Measurements from ENCODE around the gene MAPK9. TPM values are rescaled to one million over a fixed set of nuclear protein-coding genes. Genes with fewer than 3 reads are reported as not detected.

Gene MAPK9
- total RNA-seq, 3 donors from 2014 or later, result 34.8 to 39.1 (median 35.8) TPM

GRCh38 chr5:180330810-180331646 lies 39.1 kb upstream of the MAPK9 start:
- H3K4me3 Mint-ChIP-seq, result no peak overlapping the region
- H3K27me3 Mint-ChIP-seq (ENCODE audit: low read depth), result peaks cover 12% of the 10 kb centered on the region
- no peaks in the 10 kb centered on the region for H3K36me3 Mint-ChIP-seq (ENCODE audit: insufficient read depth)
- ATAC-seq (no peak), DNase-seq (no peak)
- no peaks in the 10 kb centered on the region for H3K9me3 Mint-ChIP-seq
- H3K4me1 Mint-ChIP-seq (ENCODE audit: low read depth), result no peaks in the 10 kb centered on the region

GRCh38 chr5:180330270-180330648 lies 38.4 kb upstream of the MAPK9 start:
- H3K4me1 Mint-ChIP-seq (ENCODE audit: low read depth), result no peaks in the 10 kb centered on the region
- ATAC-seq (no peak), DNase-seq (no peak)
- H3K4me3 Mint-ChIP-seq, result no peak overlapping the region
- peaks cover 11% of the 10 kb centered on the region for H3K27me3 Mint-ChIP-seq (ENCODE audit: low read depth)
- no peaks in the 10 kb centered on the region for H3K36me3 Mint-ChIP-seq (ENCODE audit: insufficient read depth)
- H3K9me3 Mint-ChIP-seq, result no peaks in the 10 kb centered on the region

DNA sequence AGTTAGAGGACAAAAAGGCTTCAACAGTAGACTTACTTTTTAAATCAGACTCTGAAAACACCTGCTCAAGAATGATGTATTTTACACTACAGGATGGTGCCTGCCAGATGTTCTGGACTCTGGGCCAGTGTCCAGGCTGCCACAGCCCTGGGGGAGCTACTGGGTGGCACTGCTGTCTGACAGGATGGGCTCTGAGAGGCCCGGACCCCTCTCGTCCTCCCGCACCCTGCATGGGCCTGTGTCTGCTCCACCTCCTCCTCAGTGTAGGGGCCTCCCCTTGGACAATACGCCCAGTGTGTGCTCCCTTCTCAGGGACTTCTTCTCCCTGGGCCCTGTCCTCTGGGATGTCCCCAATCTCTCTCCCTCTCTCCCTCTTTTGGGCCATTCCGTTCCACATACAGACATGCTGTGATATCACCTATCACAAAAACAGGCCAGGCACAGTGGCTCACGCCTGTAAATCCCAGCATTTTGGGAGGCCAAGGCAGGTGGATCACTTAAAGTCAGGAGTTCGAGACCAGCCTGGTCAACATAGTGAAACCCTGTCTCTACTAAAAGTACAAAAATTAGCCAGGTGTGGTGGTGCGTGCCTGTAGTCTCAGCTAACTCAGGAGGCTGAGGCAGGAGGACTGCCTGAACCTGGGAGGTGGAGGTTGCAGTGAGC lies 37.9 kb upstream of the MAPK9 start:
- no peaks in the 10 kb centered on the region for H3K36me3 Mint-ChIP-seq (ENCODE audit: insufficient read depth)
- no peaks in the 10 kb centered on the region for H3K9me3 Mint-ChIP-seq
- no peak for DNase-seq
- peaks cover 11% of the 10 kb centered on the region for H3K27me3 Mint-ChIP-seq (ENCODE audit: low read depth)
- H3K4me1 Mint-ChIP-seq (ENCODE audit: low read depth), result no peaks in the 10 kb centered on the region
- ATAC-seq, result no peak
- no peak overlapping the region for H3K4me3 Mint-ChIP-seq

DNA sequence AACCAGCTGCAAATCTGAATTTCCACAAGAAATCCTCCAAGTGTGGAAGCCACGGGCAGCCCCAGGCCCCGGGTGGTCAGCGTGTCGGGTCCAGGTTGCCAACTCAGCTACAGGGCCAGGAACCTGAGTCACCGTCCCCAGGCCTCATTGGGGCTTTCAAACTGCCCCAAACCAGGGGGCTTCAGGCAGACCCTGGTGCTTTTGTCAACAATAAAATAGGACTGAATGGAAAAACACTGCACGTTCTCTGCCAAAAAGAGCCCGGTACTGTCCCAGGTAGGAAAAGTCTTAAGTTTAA lies 37.2 kb upstream of the MAPK9 start:
- Mint-ChIP-seq H3K36me3 (ENCODE audit: insufficient read depth) (no peaks in the 10 kb centered on the region), H3K27me3 (ENCODE audit: low read depth) (peaks cover 11% of the 10 kb centered on the region), H3K4me3 (no peak overlapping the region), H3K4me1 (ENCODE audit: low read depth) (no peaks in the 10 kb centered on the region), H3K9me3 (no peaks in the 10 kb centered on the region)
- ATAC-seq (no peak), DNase-seq (no peak)

DNA sequence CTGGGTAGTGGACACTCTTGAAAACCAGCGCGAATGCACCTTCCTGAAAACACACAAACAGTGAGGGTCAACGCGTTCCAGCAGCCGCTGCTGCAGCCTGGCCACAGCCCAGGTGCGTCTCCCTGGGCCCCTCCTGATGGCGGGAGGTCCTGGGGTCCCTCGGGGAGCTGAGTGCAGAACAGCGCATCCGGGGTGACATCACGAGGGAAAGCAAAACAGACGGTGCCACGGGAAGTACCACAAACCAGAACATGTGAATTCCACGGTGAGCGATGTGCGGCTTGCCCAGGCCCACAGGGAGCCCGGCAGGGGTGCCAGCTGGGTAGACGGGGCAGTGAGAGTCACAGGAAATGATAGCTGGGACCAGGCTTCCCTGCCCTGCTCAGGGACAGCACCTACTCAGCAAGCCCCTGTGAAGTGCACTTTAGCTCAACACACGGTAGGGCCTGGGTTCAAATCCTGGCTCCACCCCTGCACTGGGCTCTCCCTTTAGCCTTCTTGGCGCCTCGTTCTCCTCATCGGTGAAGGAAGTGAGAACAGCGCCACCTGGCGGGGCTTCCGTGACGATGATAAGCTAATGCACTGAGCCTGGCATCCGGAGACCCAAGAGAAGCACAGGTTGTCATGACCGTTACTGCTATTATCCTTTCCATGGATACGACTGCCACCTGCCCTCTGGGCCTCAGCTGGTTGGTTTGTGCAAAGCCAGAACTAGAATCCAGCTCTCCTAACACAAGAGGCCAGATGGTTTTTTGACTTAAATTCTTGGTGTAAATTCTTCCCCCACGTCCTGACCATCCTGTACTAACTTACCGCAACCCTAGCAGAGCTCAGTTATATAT lies 36.6 kb upstream of the MAPK9 start:
- Mint-ChIP-seq H3K4me1 (ENCODE audit: low read depth) (no peaks in the 10 kb centered on the region), H3K36me3 (ENCODE audit: insufficient read depth) (no peaks in the 10 kb centered on the region), H3K27me3 (ENCODE audit: low read depth) (peaks cover 9% of the 10 kb centered on the region), H3K9me3 (no peaks in the 10 kb centered on the region), H3K4me3 (no peak overlapping the region)
- peak; percentile 86 for DNase-seq
- ATAC-seq, result peak; percentile 97

GRCh38 chr5:180326989-180327565 lies 35.2 kb upstream of the MAPK9 start:
- Mint-ChIP-seq H3K36me3 (ENCODE audit: insufficient read depth) (no peaks in the 10 kb centered on the region), H3K9me3 (no peaks in the 10 kb centered on the region), H3K27me3 (ENCODE audit: low read depth) (peaks cover 5% of the 10 kb centered on the region), H3K4me3 (no peak overlapping the region), H3K4me1 (ENCODE audit: low read depth) (no peaks in the 10 kb centered on the region)
- DNase-seq (no peak), ATAC-seq (no peak)

DNA sequence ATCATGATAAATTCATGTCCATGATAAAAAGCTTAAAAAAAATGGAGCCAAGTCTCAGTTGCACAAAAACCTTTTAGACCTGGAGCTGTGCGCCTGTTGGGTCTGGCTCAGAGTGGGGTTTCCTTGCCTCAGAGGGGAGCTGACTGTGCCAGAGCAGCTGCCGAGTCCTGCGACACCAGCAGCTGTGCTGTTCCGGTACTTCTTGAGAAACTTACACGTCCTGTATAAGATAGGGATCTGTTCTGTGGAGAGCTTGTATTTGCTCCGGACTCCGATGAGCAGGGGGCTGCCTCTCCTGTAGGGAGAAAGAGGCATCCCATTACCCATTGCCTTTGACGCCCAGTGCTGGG lies 32.7 kb upstream of the MAPK9 start:
- no peaks in the 10 kb centered on the region for H3K4me1 Mint-ChIP-seq (ENCODE audit: low read depth)
- no peak overlapping the region for H3K4me3 Mint-ChIP-seq
- H3K9me3 Mint-ChIP-seq, result no peaks in the 10 kb centered on the region
- DNase-seq, result no peak
- no peaks in the 10 kb centered on the region for H3K36me3 Mint-ChIP-seq (ENCODE audit: insufficient read depth)
- no peak for ATAC-seq
- peaks cover 3% of the 10 kb centered on the region for H3K27me3 Mint-ChIP-seq (ENCODE audit: low read depth)

- DNase-seq (no peak), ATAC-seq (no peak)
- H3K4me3 Mint-ChIP-seq, result no peak overlapping the region
- H3K27me3 Mint-ChIP-seq (ENCODE audit: low read depth), result peaks cover 5% of the 10 kb centered on the region
- H3K9me3 Mint-ChIP-seq, result no peaks in the 10 kb centered on the region
- no peaks in the 10 kb centered on the region for H3K36me3 Mint-ChIP-seq (ENCODE audit: insufficient read depth)
- no peaks in the 10 kb centered on the region for H3K4me1 Mint-ChIP-seq (ENCODE audit: low read depth)
Observed at GRCh38 chr5:180323941-180324600, 32.2 kb upstream of the MAPK9 start.

GRCh38 chr5:180323160-180323559 lies 31.3 kb upstream of the MAPK9 start:
- H3K9me3 Mint-ChIP-seq, result no peaks in the 10 kb centered on the region
- ATAC-seq (no peak), DNase-seq (no peak)
- H3K36me3 Mint-ChIP-seq (ENCODE audit: insufficient read depth), result no peaks in the 10 kb centered on the region
- H3K27me3 Mint-ChIP-seq (ENCODE audit: low read depth), result peaks cover 5% of the 10 kb centered on the region
- no peaks in the 10 kb centered on the region for H3K4me1 Mint-ChIP-seq (ENCODE audit: low read depth)
- no peak overlapping the region for H3K4me3 Mint-ChIP-seq

DNA sequence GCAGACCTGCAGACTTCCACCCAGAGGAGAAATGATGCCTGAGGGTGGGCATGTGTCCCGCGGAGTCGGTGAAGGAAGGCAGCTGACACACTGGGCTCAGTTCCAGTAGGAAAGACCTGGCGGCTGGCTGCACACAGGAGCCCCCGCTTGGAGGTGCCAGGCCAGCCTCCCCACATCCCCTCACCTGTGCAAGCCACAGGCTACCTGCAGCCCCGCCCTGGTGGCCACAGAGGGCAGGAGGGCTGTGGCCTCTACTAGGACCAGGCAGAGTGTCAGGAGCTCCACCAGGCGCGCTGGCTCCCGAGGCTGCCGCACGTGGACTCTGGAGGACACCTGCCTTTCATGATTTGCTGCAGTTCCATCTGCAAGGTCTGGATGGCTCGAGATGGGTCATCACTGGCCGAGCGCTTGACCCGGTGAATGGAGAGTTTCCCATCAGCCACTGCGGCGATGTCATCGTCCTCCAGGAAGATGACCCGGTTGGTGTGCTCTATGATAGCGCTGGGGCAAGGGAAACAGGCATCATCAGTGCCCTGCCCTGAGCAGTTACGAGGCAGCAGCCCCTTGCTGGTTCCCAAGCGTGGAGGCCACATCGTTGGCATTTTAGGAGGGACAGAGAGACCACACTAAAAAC lies 26.7 kb upstream of the MAPK9 start:
- no peaks in the 10 kb centered on the region for H3K36me3 Mint-ChIP-seq (ENCODE audit: insufficient read depth)
- H3K4me1 Mint-ChIP-seq (ENCODE audit: low read depth), result peaks cover 2% of the 10 kb centered on the region
- no peak for DNase-seq
- no peaks in the 10 kb centered on the region for H3K9me3 Mint-ChIP-seq
- no peak for ATAC-seq
- H3K27me3 Mint-ChIP-seq (ENCODE audit: low read depth), result peaks cover 4% of the 10 kb centered on the region
- H3K4me3 Mint-ChIP-seq, result no peak overlapping the region

GRCh38 chr5:180316586-180316985 lies 24.7 kb upstream of the MAPK9 start:
- Mint-ChIP-seq H3K36me3 (ENCODE audit: insufficient read depth) (no peaks in the 10 kb centered on the region), H3K4me3 (no peak overlapping the region), H3K4me1 (ENCODE audit: low read depth) (peaks cover 2% of the 10 kb centered on the region), H3K9me3 (no peaks in the 10 kb centered on the region), H3K27me3 (ENCODE audit: low read depth) (peaks cover 4% of the 10 kb centered on the region)
- no peak for DNase-seq
- no peak for ATAC-seq

- Mint-ChIP-seq H3K4me1 (ENCODE audit: low read depth) (peaks cover 2% of the 10 kb centered on the region), H3K9me3 (no peaks in the 10 kb centered on the region), H3K4me3 (no peak overlapping the region), H3K36me3 (ENCODE audit: insufficient read depth) (no peaks in the 10 kb centered on the region), H3K27me3 (ENCODE audit: low read depth) (peaks cover 4% of the 10 kb centered on the region)
- DNase-seq (peak; percentile 77), ATAC-seq (peak; percentile 60 to 88)
Observed at GRCh38 chr5:180315762-180316212, 23.9 kb upstream of the MAPK9 start.

GRCh38 chr5:180313677-180314505 lies 22.0 kb upstream of the MAPK9 start:
- Mint-ChIP-seq H3K27me3 (ENCODE audit: low read depth) (peaks cover 2% of the 10 kb centered on the region), H3K9me3 (no peaks in the 10 kb centered on the region), H3K4me1 (ENCODE audit: low read depth) (peaks cover 2% of the 10 kb centered on the region), H3K36me3 (ENCODE audit: insufficient read depth) (no peaks in the 10 kb centered on the region), H3K4me3 (peak overlapping the region; percentile 62)
- DNase-seq, result no peak
- peak; percentile 72 to 86 for ATAC-seq
